GM12878 (cell line): ENCODE results near the gene FAM186B. TPM values are rescaled to one million over a fixed set of nuclear protein-coding genes. Genes with fewer than 3 reads are reported as not detected.

ENCODE experiments used
- ATAC-seq: fragments of 200-7000 bp; cut with Tn5 transposase; 3 replicates; pipeline ENCODE4 v1.9.1; 2020; ENCODE audit warnings: mild to moderate bottlenecking, moderate library complexity
- BruUV-seq: library from RNA; stranded (reverse); fragments of 400-500 nt; replicated peaks from 2 replicates; lab custom pipeline; 2021; lab: Mats Ljungman, UMichigan
- CTCF ChIA-PET: fragments of 300-600 bp; sonication (Branson Sonifier 250); formaldehyde crosslinking; extraction: SDS; loops from one replicate; lab custom pipeline; 2021; ENCODE audit warnings: inconsistent platforms; lab: Yijun Ruan, JAX
- POLR2A ChIA-PET: fragments of 350-600 bp; formaldehyde crosslinking; extraction: SDS; loops from one replicate; lab custom pipeline; 2021; ENCODE audit warnings: inconsistent platforms; lab: Charles Lee
- RAD21 ChIA-PET: fragments of 300-600 bp; sonication (Branson Sonifier 250); formaldehyde crosslinking; loops from one replicate; lab custom pipeline; 2023; ENCODE audit warnings: antibody characterized with exemption; ENCODE audit not compliant: unreplicated experiment; lab: Charles Lee
- SMC1A ChIA-PET: fragments of 300-600 bp; sonication (Branson Sonifier 250); formaldehyde crosslinking; loops from one replicate; lab custom pipeline; 2023; ENCODE audit not compliant: unreplicated experiment, uncharacterized antibody; lab: Charles Lee
- DNase-seq: peaks from one replicate; pipeline ENCODE4 v3.0.0-alpha.2; 2011; ENCODE audit warnings: low read depth, low spot score
- FAIRE-seq: peaks from 3 replicates; lab custom pipeline; 2011; peaks lifted over from hg19 to GRCh38; lab: Jason Lieb, UNC
- H2AFZ ChIP-seq: 2 replicates; pipeline ENCODE4 v1.6.0; 2011; ENCODE audit warnings: low read depth, low read length, control low read depth; ENCODE audit not compliant: control insufficient read depth
- H3K27ac ChIP-seq: 2 replicates; pipeline ENCODE4 v1.5.1; 2011; ENCODE audit warnings: control low read depth; ENCODE audit not compliant: control insufficient read depth, insufficient read depth
- H3K27me3 ChIP-seq, 2 experiments: replicated peaks in 1 of 2; 2 replicates each; pipeline versions ENCODE4 v1.6.0 to v1.6.1; 2011; ENCODE audit warnings: low read length in 1 of 2; ENCODE audit not compliant: control insufficient read depth in 2 of 2, insufficient read depth in 2 of 2
- H3K36me3 ChIP-seq, 2 experiments: 2 replicates each; pipeline ENCODE4 v1.5.1; 2011; ENCODE audit warnings: low read length in 1 of 2; ENCODE audit not compliant: control insufficient read depth in 2 of 2, insufficient read depth in 2 of 2
- H3K4me1 ChIP-seq: 2 replicates; pipeline ENCODE4 v1.6.1; 2011; ENCODE audit warnings: mild to moderate bottlenecking, low read length, moderate library complexity, mixed read lengths; ENCODE audit not compliant: control insufficient read depth, insufficient read depth
- H3K4me2 ChIP-seq: 2 replicates; pipeline ENCODE4 v1.6.0; 2011; ENCODE audit warnings: control low read depth; ENCODE audit not compliant: control insufficient read depth, insufficient read depth
- H3K4me3 ChIP-seq: fragments of 200-600 bp; sonication (generic); 2 replicates; pipeline ENCODE4 v1.5.1; 2016
- H3K79me2 ChIP-seq: 2 replicates; pipeline ENCODE4 v1.6.0; 2011; ENCODE audit warnings: low read length; ENCODE audit not compliant: control insufficient read depth, insufficient read depth
- H3K9ac ChIP-seq: 2 replicates; pipeline ENCODE4 v1.8.0; 2011; ENCODE audit warnings: low read length, control low read depth, mixed read lengths; ENCODE audit not compliant: control insufficient read depth, insufficient read depth
- H3K9me3 ChIP-seq: replicated peaks from 3 replicates; pipeline ENCODE4 v1.5.1; 2011; ENCODE audit warnings: mild to moderate bottlenecking, low read length; ENCODE audit not compliant: control insufficient read depth, insufficient read depth
- H4K20me1 ChIP-seq: 2 replicates; pipeline ENCODE4 v1.6.0; 2011; ENCODE audit not compliant: control insufficient read depth, insufficient read depth
- CTCF ChIP-seq, 3 experiments: IDR thresholded peaks in 2 of 3; conservative IDR thresholded peaks in 1 of 3; 2 replicates each; pipeline ENCODE4 v1.5.1; 2011; ENCODE audit warnings: low read depth in 3 of 3, low read length in 3 of 3, mild to moderate bottlenecking in 3 of 3, control low read depth in 2 of 3, moderate library complexity in 2 of 3, inconsistent platforms in 1 of 3, mixed read lengths in 1 of 3; ENCODE audit not compliant: control insufficient read depth in 2 of 3, insufficient read depth in 1 of 3; ENCODE audit errors: extremely low read depth in 1 of 3
- HDGF ChIP-seq: fragments of 450-650 bp; IDR thresholded peaks from 2 replicates; pipeline ENCODE4 v1.6.1; 2016; ENCODE audit warnings: antibody characterized with exemption
- NR2C2 ChIP-seq: IDR thresholded peaks from 2 replicates; pipeline ENCODE4 v1.6.1; 2011; ENCODE audit warnings: borderline replicate concordance, low read depth; ENCODE audit not compliant: control insufficient read depth, insufficient read length
- POLR2AphosphoS5 ChIP-seq: IDR thresholded peaks from 2 replicates; pipeline ENCODE4 v1.6.1; 2011; ENCODE audit warnings: mild to moderate bottlenecking, low read length, inconsistent platforms
- RELB ChIP-seq: fragments of 450-650 bp; IDR thresholded peaks from 2 replicates; pipeline ENCODE4 v1.6.1; 2017; ENCODE audit warnings: low read depth, mild to moderate bottlenecking, moderate library complexity
- RFX5 ChIP-seq: IDR thresholded peaks from 2 replicates; pipeline ENCODE4 v1.6.1; 2011; ENCODE audit warnings: low read depth, low read length, improper control_type of control experiment
- TCF7 ChIP-seq: IDR thresholded peaks from 2 replicates; pipeline ENCODE4 v1.6.1; 2014; ENCODE audit warnings: antibody characterized with exemption, borderline replicate concordance
- ZBTB4 ChIP-seq: fragments of 450-650 bp; formaldehyde crosslinking; IDR thresholded peaks from 2 replicates; pipeline ENCODE4 v1.4.0; 2022; ENCODE audit warnings: mild to moderate bottlenecking, moderate library complexity
- WGBS: methylation state at CpG from one replicate; pipeline ENCODE4 v1.1.6; 2016; ENCODE audit warnings: low lambda C conversion rate; ENCODE audit not compliant: insufficient replicate concordance, insufficient coverage; ENCODE audit errors: missing lambda C conversion rate; 5-methylcytosine and 5-hydroxymethylcytosine counted together
- in situ Hi-C: fragments of 300-500 bp; cut with MboI; formaldehyde crosslinking; loops from 9 replicates; pipeline ENCODE4 v1.14.3; 2018; ENCODE audit warnings: mixed read lengths
- intact Hi-C: fragments of 100-400 bp; cut with micrococcal nuclease; formaldehyde crosslinking; loops from one replicate; pipeline ENCODE4 v1.14.2; 2022; ENCODE audit not compliant: unreplicated experiment
- polyA plus RNA-seq, 11 experiments: library from polyadenylated mRNA; depleted of rRNA in 4 of 11; unstranded in 6 of 11; stranded (reverse) in 5 of 11; fragments of >200 nt; fragmentation: Nextera tagmentation in 4 of 11; fragmentation: Illumina TruSeq in 1 of 11; extraction: Ambion mirVana in 4 of 11; extraction: Trizol in 1 of 11; gene quantifications; 1 replicate in 1 of 11; 2 replicates in 10 of 11; pipeline versions ENCODE4 v1.2.1 to v1.2.3, GENCODE V29; 2011 to 2016; ENCODE audit warnings: inconsistent platforms in 2 of 11, missing spikeins in 2 of 11, low read depth in 1 of 11
- total RNA-seq, 4 experiments: library from RNA; depleted of rRNA in 3 of 4; stranded (reverse); fragments of >200 nt in 3 of 4; fragmentation: Illumina TruSeq in 1 of 4; extraction: Trizol in 1 of 4; gene quantifications; 2 replicates each; pipeline versions ENCODE4 v1.2.1 to v1.2.3, GENCODE V29; 2013 to 2021

FAM186B gene
- total and polyA plus RNA-seq, 10 of the 15 experiments (the other 5 are each of a cell fraction or from before 2014, with no cell fraction given) = 0.13 to 0.79 (median 0.51) TPM

- Histone ChIP-seq H2AFZ (no peak overlapping the region), H3K27ac (no peak overlapping the region), H3K4me3 (no peak overlapping the region), H4K20me1 (no peaks in the 10 kb centered on the region), H3K4me2 (no peak overlapping the region)
- ChIA-PET RAD21 (no interaction called here), POLR2A (no interaction called here)
- in situ Hi-C loops (no loop called here), intact Hi-C loops (loop anchor here (10.0 kb wide), 1 partner anchor 202 kb away; no protein-coding TSS in a partner anchor)
- no peak for DNase-seq
- TF ChIP-seq NR2C2 (no peak), RFX5 (no peak), POLR2AphosphoS5 (peak; percentile 35; the same call in 1 of the 2 replicates), RELB (no peak), HDGF (no peak), ZBTB4 (no peak), TCF7 (no peak), CTCF (IDR thresholded peaks at IDR 0.05 in 2 of 3, conservative IDR thresholded peaks at IDR 0.05 in 1 of 3; ENCODE audit: control insufficient read depth in 2 of 3, extremely low read depth in 1 of 3, insufficient read depth in 1 of 3, low read depth in 3 of 3, low read length in 3 of 3) (no peak)
- TF ChIP-seq, all 136 proteins: peak for 1
- BruUV-seq = no TSS peak
- Histone ChIP-seq H3K79me2 (no peaks in the 10 kb centered on the region), H3K9me3 (no peaks in the 10 kb centered on the region), H3K27me3 (no peaks in the 10 kb centered on the region), H3K9ac (no peak overlapping the region), H3K4me1 (peaks cover 3% of the 10 kb centered on the region; the same call in 1 of the 2 replicates), H3K36me3 (no peaks in the 10 kb centered on the region; a peak in 1 of 4 replicates)
- CTCF ChIA-PET = interaction anchor here (1.0 to 20.4 kb wide), 4 partner anchors 9 to 109 kb away, joined by 3 to 486 read pairs (median 4); partner anchors contain the start of genes FMNL3 and TMBIM6
- SMC1A ChIA-PET = no interaction called here
- no peak for ATAC-seq
- no peak for FAIRE-seq
- 95% methylated on average over 9 of the region's 9 CpGs for WGBS
Observed at GRCh38 chr12:49632401-49632800, 27.0 kb upstream of the FAM186B start.
